Adrenal gland (tissue), 5 donors: Measurements from ENCODE around the gene OR52B6.

Experiments used
- POLR2A ChIP-seq, 2 donors: fragments of 450-650 bp; IDR thresholded peaks; one replicate each; pipeline ENCODE4 v1.6.1; 2017; ENCODE audit warnings: antibody characterized with exemption in 2 of 2, mild to moderate bottlenecking in 2 of 2, moderate library complexity in 1 of 2
- TF ChIP-seq, protein P1 (sequence below), 6 experiments: fragments of 450-650 bp in 4 of 6; fragments of 200-600 bp in 2 of 6; sonication (generic) in 1 of 6; IDR thresholded peaks; 1 replicate in 5 of 6; 2 replicates in 1 of 6; pipeline versions ENCODE4 v1.5.1 to v1.8.0; 2016 to 2021; ENCODE audit warnings: antibody characterized with exemption in 6 of 6, mild to moderate bottlenecking in 2 of 6, moderate library complexity in 1 of 6
- donor health status: DM: no; HTN: no; CAD: no.

DNA sequence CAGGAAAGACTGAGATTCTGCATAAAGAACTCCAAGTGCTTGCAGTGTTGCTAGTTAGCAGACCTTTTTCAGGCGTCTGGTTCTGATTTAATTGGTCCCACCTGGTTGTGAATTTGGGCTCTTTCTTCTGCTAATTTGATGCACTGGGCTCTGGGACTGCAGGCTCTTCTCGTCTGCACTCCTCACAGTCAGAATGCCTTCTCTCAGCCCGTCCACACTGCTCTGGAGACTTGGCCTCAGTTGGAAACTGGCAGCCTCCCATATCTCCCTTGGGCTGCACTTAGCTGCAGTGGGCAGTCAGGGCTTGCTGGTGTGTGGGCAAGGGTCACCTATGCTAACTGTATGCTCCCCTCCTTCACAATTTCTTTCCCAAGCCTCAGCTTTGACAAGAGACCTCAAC, 17.3 kb downstream of the OR52B6 start:
- TF ChIP-seq, protein P1, sequence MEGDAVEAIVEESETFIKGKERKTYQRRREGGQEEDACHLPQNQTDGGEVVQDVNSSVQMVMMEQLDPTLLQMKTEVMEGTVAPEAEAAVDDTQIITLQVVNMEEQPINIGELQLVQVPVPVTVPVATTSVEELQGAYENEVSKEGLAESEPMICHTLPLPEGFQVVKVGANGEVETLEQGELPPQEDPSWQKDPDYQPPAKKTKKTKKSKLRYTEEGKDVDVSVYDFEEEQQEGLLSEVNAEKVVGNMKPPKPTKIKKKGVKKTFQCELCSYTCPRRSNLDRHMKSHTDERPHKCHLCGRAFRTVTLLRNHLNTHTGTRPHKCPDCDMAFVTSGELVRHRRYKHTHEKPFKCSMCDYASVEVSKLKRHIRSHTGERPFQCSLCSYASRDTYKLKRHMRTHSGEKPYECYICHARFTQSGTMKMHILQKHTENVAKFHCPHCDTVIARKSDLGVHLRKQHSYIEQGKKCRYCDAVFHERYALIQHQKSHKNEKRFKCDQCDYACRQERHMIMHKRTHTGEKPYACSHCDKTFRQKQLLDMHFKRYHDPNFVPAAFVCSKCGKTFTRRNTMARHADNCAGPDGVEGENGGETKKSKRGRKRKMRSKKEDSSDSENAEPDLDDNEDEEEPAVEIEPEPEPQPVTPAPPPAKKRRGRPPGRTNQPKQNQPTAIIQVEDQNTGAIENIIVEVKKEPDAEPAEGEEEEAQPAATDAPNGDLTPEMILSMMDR (IDR thresholded peaks at IDR 0.05), result no peak
- no peak for TF ChIP-seq POLR2A (IDR thresholded peaks at IDR 0.05)
